Measurements from ENCODE around the gene UBE2D2.

DNA sequence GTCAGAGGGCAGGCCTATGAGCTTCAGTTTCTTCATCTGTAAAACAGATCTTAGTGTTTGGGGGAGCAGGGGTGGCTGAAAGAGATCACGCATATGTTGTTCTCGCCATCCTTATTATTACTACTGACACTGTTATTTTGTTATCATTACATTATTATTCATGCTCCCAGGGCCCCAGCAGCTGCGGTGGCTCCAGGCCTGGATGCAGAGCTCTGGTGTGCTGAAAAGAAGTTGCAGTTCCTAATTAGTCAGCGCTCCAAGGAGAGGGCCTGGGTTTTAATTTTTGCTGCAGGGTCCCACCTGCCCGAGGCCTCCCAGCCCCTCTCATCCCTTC lies 106.6 kb downstream of the UBE2D2 start:
- TF ChIP-seq JUNB (IDR thresholded peaks at IDR 0.05; ENCODE audit: unreplicated experiment) (no peak), ZNF331 (CRISPR knock-in tag; IDR thresholded peaks at IDR 0.05; ENCODE audit: low read depth) (no peak), POLR2AphosphoS5 (IDR thresholded peaks at IDR 0.05; ENCODE audit: low read depth) (no peak), EZH2 (IDR thresholded peaks at IDR 0.05; ENCODE audit: low read depth, unreplicated experiment) (no peak), NANOG (IDR thresholded peaks at IDR 0.05; ENCODE audit: borderline replicate concordance) (no peak), ZNF114 (CRISPR knock-in tag; IDR thresholded peaks at IDR 0.05) (no peak), EZH2phosphoT487 (IDR thresholded peaks at IDR 0.05; ENCODE audit: unreplicated experiment) (no peak)
- TF ChIP-seq, protein P1, sequence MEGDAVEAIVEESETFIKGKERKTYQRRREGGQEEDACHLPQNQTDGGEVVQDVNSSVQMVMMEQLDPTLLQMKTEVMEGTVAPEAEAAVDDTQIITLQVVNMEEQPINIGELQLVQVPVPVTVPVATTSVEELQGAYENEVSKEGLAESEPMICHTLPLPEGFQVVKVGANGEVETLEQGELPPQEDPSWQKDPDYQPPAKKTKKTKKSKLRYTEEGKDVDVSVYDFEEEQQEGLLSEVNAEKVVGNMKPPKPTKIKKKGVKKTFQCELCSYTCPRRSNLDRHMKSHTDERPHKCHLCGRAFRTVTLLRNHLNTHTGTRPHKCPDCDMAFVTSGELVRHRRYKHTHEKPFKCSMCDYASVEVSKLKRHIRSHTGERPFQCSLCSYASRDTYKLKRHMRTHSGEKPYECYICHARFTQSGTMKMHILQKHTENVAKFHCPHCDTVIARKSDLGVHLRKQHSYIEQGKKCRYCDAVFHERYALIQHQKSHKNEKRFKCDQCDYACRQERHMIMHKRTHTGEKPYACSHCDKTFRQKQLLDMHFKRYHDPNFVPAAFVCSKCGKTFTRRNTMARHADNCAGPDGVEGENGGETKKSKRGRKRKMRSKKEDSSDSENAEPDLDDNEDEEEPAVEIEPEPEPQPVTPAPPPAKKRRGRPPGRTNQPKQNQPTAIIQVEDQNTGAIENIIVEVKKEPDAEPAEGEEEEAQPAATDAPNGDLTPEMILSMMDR (conservative IDR thresholded peaks at IDR 0.05; ENCODE audit: low read depth in 2 of 2): no peak
- TF ChIP-seq, protein P2, sequence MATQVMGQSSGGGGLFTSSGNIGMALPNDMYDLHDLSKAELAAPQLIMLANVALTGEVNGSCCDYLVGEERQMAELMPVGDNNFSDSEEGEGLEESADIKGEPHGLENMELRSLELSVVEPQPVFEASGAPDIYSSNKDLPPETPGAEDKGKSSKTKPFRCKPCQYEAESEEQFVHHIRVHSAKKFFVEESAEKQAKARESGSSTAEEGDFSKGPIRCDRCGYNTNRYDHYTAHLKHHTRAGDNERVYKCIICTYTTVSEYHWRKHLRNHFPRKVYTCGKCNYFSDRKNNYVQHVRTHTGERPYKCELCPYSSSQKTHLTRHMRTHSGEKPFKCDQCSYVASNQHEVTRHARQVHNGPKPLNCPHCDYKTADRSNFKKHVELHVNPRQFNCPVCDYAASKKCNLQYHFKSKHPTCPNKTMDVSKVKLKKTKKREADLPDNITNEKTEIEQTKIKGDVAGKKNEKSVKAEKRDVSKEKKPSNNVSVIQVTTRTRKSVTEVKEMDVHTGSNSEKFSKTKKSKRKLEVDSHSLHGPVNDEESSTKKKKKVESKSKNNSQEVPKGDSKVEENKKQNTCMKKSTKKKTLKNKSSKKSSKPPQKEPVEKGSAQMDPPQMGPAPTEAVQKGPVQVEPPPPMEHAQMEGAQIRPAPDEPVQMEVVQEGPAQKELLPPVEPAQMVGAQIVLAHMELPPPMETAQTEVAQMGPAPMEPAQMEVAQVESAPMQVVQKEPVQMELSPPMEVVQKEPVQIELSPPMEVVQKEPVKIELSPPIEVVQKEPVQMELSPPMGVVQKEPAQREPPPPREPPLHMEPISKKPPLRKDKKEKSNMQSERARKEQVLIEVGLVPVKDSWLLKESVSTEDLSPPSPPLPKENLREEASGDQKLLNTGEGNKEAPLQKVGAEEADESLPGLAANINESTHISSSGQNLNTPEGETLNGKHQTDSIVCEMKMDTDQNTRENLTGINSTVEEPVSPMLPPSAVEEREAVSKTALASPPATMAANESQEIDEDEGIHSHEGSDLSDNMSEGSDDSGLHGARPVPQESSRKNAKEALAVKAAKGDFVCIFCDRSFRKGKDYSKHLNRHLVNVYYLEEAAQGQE (IDR thresholded peaks at IDR 0.05; ENCODE audit: unreplicated experiment): no peak
